Stimulated activated CD8-positive, alpha-beta memory T cell treated with anti-CD3 and anti-CD28 coated beads, Interleukin-4, amount 100 ng/mL, for 1 hour (primary cell): ENCODE data around the gene VPS8.

Source experiments
- DNase-seq, 2 donors: peaks; one replicate each; pipeline ENCODE4 v3.0.0-alpha.2; 2020; ENCODE audit warnings: low read depth in 2 of 2, low spot score in 1 of 2

The VPS8 gene

DNA sequence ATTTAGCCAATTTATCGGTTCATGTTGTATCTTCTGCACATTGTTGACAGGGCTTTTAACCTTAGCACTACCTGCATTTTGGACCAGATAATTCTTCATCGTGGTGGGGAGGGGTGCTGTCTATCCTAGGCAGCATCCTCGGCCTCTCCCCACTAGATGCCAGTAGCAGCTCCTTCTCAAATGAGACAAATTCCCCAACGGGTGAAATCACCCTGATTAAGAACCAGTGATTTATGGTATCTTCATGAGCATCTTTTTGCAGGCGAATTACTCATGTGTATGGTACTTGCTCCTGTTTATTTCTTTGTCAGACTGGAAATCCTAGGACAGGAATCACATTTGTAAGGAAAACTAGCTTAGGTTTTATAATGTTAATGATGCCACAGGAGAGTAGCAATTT lies 272.9 kb downstream of the VPS8 start:
- no peak for DNase-seq

DNA sequence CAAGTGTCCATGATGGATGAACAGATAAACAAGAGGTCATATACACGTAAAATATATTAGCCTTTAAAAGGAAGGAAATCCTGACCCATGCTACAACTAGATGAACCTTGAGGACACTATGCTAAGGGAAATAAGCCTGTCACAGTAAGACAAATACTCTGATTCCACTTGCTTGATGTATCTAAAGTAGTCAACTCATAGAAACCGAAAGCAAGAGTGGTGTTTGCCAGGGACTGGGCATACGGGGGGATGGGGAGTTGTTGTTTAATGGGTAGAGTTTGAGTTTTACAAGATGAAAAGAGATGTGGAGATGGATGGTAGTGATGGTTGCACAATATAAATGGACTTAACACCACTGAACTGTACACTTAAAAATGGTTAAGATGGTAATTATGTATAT lies 275.5 kb downstream of the VPS8 start:
- no peak for DNase-seq

DNA sequence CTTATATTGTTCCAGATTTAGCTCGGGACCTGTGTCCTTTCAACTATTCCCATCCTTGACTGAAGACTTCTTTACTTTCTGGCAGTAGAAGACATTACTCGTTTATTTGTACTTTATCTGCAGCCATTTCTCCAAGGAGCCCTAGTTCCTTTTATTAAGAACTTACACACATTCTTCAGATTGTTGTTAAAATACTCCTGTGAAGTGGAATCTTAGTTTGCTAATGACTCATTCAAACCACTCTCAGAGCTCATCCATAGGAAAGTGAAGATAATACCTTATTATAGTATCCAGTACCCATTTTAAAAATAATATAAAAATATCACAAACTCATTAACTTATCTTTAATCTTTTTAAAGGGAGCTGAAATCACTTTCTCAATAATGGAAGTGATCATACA lies 277.4 kb downstream of the VPS8 start:
- DNase-seq: no peak

DNA sequence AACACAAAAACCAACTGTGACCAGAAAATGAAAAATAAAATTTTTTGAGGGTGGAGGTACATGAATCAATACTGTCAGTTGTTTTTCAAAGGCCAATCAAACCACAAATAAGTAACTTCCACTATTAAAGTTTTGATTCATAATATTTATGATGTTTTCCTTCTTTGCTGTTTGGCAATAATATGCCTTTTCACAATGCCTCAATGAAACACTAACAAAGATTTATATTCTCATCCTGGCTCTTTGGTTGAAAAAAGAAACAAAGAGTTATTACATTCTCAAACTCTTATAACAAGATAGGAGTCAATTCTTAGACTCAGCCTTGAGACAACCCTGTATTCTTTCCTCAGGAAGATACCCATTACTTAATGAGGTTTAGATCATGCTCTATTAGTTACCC lies 277.8 kb downstream of the VPS8 start:
- no peak for DNase-seq

DNA sequence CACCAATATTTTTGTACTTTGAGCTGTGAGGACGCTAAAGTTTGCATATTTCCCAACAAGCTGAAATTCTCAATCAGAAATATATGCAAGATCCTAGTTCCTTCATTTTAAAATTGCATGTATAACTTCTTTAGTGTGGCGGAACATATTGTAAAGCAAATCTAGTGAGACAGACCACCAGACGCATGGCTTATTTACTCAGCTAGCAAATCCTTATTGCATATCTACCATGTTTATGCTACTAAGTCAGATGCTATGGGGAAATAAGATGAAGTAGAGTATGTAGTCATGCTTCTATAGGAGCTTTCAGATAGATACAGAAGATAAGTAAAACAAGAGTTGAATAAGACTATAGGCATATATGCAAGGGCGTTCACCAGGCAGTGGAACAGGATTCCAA lies 278.8 kb downstream of the VPS8 start:
- no peak for DNase-seq

DNA sequence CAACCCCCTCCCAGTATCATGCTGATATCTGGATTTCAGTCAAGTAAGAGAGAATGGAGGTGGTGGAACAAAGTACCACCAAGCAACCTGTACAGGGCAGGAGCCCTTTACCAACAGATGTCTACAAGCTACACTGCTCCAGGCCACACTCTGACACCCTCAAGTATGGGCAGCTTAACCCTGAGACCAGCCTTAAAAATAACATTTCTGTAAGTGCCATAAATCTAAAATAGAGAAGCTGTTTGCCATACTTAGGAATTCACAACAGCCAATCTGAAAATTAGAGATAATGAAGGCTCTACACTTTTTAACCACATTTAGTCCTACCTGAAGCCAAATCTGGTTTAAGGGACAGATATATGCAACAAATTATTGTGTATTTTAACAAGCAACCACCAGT lies 281.1 kb downstream of the VPS8 start:
- DNase-seq: no peak

DNA sequence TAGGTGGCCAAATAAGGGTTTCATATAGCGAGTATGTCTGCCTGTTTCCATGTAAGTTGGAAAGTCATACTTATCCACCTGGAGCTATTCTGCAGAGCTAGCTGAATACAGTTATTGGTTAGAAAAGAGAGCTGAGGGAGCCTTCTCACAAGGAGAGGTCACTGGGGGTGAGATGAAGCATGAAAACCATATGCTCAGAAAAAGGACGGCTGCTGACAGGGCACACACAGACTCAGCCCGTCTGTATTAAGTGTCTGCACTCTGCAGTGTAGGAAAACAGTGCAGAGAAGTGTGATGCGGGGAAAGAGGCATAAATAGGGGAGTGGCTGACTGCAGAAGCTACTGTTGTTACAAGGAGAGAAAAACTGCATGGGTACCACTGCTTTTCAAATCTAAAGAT lies 282.7 kb downstream of the VPS8 start:
- no peak for DNase-seq
